ENCODE measurements around the gene C14orf93. TPM values are rescaled to one million over a fixed set of nuclear protein-coding genes. Genes with fewer than 3 reads are reported as not detected.

C14orf93 gene
- polyA plus RNA-seq, 1 donor from 2014 or later: 4.7 TPM

GRCh38 chr14:23028799-23029198 lies 18.9 kb upstream of the C14orf93 start:
- Histone ChIP-seq H3K27me3 (ENCODE audit: insufficient read depth, low read depth, low read length) (no peaks in the 10 kb centered on the region), H3K9me2 (ENCODE audit: insufficient read depth, low read length) (no peaks in the 10 kb centered on the region), H4K20me1 (ENCODE audit: insufficient read depth) (no peaks in the 10 kb centered on the region), H3K4me2 (ENCODE audit: low read length) (no peak overlapping the region), H3F3A (ENCODE audit: insufficient read depth, low read length, poor library complexity, severe bottlenecking) (no peaks in the 10 kb centered on the region), H2AFZ (ENCODE audit: low read depth, low read length) (no peak overlapping the region), H3K79me2 (replicated peaks; ENCODE audit: insufficient read depth, low read length) (peaks cover 7% of the 10 kb centered on the region), H3K9ac (ENCODE audit: low read length) (no peak overlapping the region), H3K9me3 (ENCODE audit: low read length) (no peaks in the 10 kb centered on the region), H3K27ac (ENCODE audit: low read length) (no peak overlapping the region), H3K4me3 (ENCODE audit: low read length) (no peak overlapping the region), H3K36me3 (ENCODE audit: insufficient read depth, low read length) (no peaks in the 10 kb centered on the region)
- TF ChIP-seq RAD21 (conservative IDR thresholded peaks at IDR 0.05) (no peak), TAF1 (IDR thresholded peaks at IDR 0.05; ENCODE audit: low read depth) (no peak), POLR2AphosphoS5 (IDR thresholded peaks at IDR 0.05) (no peak), EP300 (conservative IDR thresholded peaks at IDR 0.05; ENCODE audit: poor library complexity, severe bottlenecking) (no peak), SMC3 (conservative IDR thresholded peaks at IDR 0.05; ENCODE audit: poor library complexity) (no peak), EZH2 (IDR thresholded peaks at IDR 0.05; ENCODE audit: borderline replicate concordance, insufficient read depth, low read length, poor library complexity, severe bottlenecking) (no peak), MXI1 (conservative IDR thresholded peaks at IDR 0.05; ENCODE audit: poor library complexity, severe bottlenecking) (no peak)
- TF ChIP-seq, protein P1, sequence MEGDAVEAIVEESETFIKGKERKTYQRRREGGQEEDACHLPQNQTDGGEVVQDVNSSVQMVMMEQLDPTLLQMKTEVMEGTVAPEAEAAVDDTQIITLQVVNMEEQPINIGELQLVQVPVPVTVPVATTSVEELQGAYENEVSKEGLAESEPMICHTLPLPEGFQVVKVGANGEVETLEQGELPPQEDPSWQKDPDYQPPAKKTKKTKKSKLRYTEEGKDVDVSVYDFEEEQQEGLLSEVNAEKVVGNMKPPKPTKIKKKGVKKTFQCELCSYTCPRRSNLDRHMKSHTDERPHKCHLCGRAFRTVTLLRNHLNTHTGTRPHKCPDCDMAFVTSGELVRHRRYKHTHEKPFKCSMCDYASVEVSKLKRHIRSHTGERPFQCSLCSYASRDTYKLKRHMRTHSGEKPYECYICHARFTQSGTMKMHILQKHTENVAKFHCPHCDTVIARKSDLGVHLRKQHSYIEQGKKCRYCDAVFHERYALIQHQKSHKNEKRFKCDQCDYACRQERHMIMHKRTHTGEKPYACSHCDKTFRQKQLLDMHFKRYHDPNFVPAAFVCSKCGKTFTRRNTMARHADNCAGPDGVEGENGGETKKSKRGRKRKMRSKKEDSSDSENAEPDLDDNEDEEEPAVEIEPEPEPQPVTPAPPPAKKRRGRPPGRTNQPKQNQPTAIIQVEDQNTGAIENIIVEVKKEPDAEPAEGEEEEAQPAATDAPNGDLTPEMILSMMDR (IDR thresholded peaks at IDR 0.05; ENCODE audit: poor library complexity, severe bottlenecking): no peak
- TF ChIP-seq, protein P2, sequence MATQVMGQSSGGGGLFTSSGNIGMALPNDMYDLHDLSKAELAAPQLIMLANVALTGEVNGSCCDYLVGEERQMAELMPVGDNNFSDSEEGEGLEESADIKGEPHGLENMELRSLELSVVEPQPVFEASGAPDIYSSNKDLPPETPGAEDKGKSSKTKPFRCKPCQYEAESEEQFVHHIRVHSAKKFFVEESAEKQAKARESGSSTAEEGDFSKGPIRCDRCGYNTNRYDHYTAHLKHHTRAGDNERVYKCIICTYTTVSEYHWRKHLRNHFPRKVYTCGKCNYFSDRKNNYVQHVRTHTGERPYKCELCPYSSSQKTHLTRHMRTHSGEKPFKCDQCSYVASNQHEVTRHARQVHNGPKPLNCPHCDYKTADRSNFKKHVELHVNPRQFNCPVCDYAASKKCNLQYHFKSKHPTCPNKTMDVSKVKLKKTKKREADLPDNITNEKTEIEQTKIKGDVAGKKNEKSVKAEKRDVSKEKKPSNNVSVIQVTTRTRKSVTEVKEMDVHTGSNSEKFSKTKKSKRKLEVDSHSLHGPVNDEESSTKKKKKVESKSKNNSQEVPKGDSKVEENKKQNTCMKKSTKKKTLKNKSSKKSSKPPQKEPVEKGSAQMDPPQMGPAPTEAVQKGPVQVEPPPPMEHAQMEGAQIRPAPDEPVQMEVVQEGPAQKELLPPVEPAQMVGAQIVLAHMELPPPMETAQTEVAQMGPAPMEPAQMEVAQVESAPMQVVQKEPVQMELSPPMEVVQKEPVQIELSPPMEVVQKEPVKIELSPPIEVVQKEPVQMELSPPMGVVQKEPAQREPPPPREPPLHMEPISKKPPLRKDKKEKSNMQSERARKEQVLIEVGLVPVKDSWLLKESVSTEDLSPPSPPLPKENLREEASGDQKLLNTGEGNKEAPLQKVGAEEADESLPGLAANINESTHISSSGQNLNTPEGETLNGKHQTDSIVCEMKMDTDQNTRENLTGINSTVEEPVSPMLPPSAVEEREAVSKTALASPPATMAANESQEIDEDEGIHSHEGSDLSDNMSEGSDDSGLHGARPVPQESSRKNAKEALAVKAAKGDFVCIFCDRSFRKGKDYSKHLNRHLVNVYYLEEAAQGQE (IDR thresholded peaks at IDR 0.05; ENCODE audit: borderline replicate concordance): no peak

GRCh38 chr14:23025151-23025814 lies 15.3 kb upstream of the C14orf93 start:
- TF ChIP-seq EZH2 (IDR thresholded peaks at IDR 0.05; ENCODE audit: borderline replicate concordance, insufficient read depth, low read length, poor library complexity, severe bottlenecking) (no peak), SMC3 (conservative IDR thresholded peaks at IDR 0.05; ENCODE audit: poor library complexity) (no peak), POLR2AphosphoS5 (IDR thresholded peaks at IDR 0.05) (no peak), EP300 (conservative IDR thresholded peaks at IDR 0.05; ENCODE audit: poor library complexity, severe bottlenecking) (no peak), MXI1 (conservative IDR thresholded peaks at IDR 0.05; ENCODE audit: poor library complexity, severe bottlenecking) (no peak), TAF1 (IDR thresholded peaks at IDR 0.05; ENCODE audit: low read depth) (no peak), RAD21 (conservative IDR thresholded peaks at IDR 0.05) (no peak)
- TF ChIP-seq, protein P2 (IDR thresholded peaks at IDR 0.05; ENCODE audit: borderline replicate concordance): no peak
- TF ChIP-seq, protein P1 (IDR thresholded peaks at IDR 0.05; ENCODE audit: poor library complexity, severe bottlenecking): no peak
- no peaks in the 10 kb centered on the region for H3K27me3 ChIP-seq (ENCODE audit: insufficient read depth, low read depth, low read length)
- H3K36me3 ChIP-seq (ENCODE audit: insufficient read depth, low read length): no peaks in the 10 kb centered on the region
- no peak overlapping the region for H3K9ac ChIP-seq (ENCODE audit: low read length)
- H3K79me2 ChIP-seq (replicated peaks; ENCODE audit: insufficient read depth, low read length): no peaks in the 10 kb centered on the region
- no peaks in the 10 kb centered on the region for H3K9me3 ChIP-seq (ENCODE audit: low read length)
- H3K27ac ChIP-seq (ENCODE audit: low read length): peak overlapping the region; percentile 15
- no peaks in the 10 kb centered on the region for H3K9me2 ChIP-seq (ENCODE audit: insufficient read depth, low read length)
- no peaks in the 10 kb centered on the region for H4K20me1 ChIP-seq (ENCODE audit: insufficient read depth)
- H3K4me3 ChIP-seq (ENCODE audit: low read length): no peak overlapping the region
- H3F3A ChIP-seq (ENCODE audit: insufficient read depth, low read length, poor library complexity, severe bottlenecking): no peaks in the 10 kb centered on the region
- no peak overlapping the region for H2AFZ ChIP-seq (ENCODE audit: low read depth, low read length)
- no peak overlapping the region for H3K4me2 ChIP-seq (ENCODE audit: low read length)

Measured in neural cell (in vitro differentiated cells).